Skeletal muscle cell (primary cell): ENCODE measurements around the gene RARB.
A peak's percentile ranks its signal among the peaks of the same experiment; 100 is the strongest.

Experiments used
- DNase-seq: peaks from one replicate; pipeline ENCODE4 v3.0.0-alpha.2; 2010; ENCODE audit warnings: low read depth
- H3K4me3 ChIP-seq: 2 replicates; pipeline ENCODE4 v1.5.1; 2011; ENCODE audit warnings: low read depth, mild to moderate bottlenecking, control low read depth, low read length, moderate library complexity

The RARB gene

DNA sequence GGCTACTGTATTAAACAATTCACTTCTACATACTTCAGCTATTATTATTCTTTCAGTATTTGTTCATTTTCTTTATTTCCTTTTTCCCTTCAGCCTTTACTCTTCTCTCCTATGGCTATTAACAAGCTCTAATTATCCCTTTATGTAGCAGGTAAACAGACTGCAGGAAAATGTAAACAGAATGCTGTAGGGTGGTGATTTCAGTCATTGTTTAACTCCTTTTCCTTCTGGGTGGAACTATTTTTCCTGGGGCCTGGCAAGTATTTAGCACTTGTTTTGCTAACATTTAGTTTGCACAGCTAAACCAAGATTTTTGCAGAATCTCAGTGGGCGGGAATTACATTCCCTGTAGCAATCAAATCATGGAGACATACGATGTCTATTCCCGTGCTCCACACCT is 14.4 kb downstream of the RARB start:
- no peak for DNase-seq
- no peak overlapping the region for H3K4me3 ChIP-seq

- no peak overlapping the region for H3K4me3 ChIP-seq
- DNase-seq = no peak
These were observed 16.2 kb downstream of the RARB start for GRCh38 chr3:25444273-25444672.

- DNase-seq = no peak
- no peak overlapping the region for H3K4me3 ChIP-seq
These were observed 17.7 kb downstream of the RARB start for GRCh38 chr3:25445731-25446130.

- no peak for DNase-seq
- no peak overlapping the region for H3K4me3 ChIP-seq
These were observed 19.2 kb downstream of the RARB start for GRCh38 chr3:25447285-25447684.

- no peak overlapping the region for H3K4me3 ChIP-seq
- no peak for DNase-seq
These were observed 19.9 kb downstream of the RARB start for GRCh38 chr3:25447925-25448324.

GRCh38 chr3:25448750-25449692 is 21.0 kb downstream of the RARB start:
- DNase-seq = peak; percentile 71
- no peak overlapping the region for H3K4me3 ChIP-seq

DNA sequence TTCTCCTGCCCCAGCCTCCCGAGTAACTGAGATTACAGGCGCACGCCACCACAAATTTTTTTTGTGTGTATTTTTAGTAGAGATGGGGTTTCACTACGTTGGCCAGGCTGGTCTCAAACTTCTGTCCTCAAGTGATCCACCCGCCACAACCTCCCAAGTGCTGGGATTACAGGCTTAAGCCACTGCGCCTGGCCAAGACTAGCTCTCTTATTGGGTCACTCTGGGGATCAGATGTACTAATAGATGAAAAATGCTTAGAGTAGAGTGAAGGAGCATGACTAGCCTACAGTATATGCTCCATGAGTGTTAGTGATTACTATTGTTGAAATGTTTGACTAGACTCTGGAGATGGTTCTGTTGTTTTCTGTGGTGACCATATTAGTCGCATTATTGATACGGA is 21.8 kb downstream of the RARB start:
- H3K4me3 ChIP-seq = no peak overlapping the region

GRCh38 chr3:25452192-25452591 is 24.1 kb downstream of the RARB start:
- no peak overlapping the region for H3K4me3 ChIP-seq
- no peak for DNase-seq

More for the DNA sequence above, 21.8 kb downstream of the RARB start:
- no peak for DNase-seq

GRCh38 chr3:25452740-25453139 is 24.7 kb downstream of the RARB start:
- DNase-seq = no peak
- H3K4me3 ChIP-seq = no peak overlapping the region

GRCh38 chr3:25453619-25454004 is 25.5 kb downstream of the RARB start:
- H3K4me3 ChIP-seq = peak overlapping the region; percentile 19
- no peak for DNase-seq

- peak overlapping the region; percentile 19 for H3K4me3 ChIP-seq
- peak; percentile 58 for DNase-seq
These were observed 26.2 kb downstream of the RARB start for GRCh38 chr3:25454005-25454927.

DNA sequence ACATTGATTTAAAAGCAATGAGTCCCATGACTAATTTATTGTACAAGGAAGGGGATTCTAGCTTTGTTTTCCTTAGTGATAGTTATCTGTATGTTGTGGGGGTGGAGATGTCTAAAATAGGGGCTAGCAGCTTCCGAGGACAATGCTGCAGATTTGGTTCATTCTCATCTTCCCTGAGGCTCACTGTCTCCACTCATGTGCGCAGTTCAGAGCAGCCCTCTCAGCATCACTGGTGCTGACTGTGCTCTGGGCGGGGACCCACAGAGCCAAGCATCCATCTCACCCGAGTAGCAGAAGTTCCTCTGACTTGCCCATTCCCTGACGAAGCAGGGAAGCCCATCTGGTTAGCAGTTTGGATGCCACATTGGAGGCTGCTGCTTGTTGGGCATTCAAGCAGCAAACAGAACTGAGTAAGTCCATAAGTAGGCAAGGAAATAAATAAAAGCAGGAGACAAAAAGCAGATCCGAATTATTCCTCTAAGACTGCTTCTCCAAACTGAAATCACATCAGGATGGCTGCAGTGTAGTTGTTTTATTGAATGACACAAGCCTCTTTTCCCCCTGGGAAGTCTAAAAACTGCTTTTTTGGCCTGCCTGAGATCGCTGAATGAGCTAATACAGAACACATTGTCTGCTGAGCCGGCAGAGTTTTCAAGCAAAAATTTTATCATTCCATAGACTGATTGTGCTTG is 27.5 kb downstream of the RARB start:
- DNase-seq = peak; percentile 37
- no peak overlapping the region for H3K4me3 ChIP-seq

DNA sequence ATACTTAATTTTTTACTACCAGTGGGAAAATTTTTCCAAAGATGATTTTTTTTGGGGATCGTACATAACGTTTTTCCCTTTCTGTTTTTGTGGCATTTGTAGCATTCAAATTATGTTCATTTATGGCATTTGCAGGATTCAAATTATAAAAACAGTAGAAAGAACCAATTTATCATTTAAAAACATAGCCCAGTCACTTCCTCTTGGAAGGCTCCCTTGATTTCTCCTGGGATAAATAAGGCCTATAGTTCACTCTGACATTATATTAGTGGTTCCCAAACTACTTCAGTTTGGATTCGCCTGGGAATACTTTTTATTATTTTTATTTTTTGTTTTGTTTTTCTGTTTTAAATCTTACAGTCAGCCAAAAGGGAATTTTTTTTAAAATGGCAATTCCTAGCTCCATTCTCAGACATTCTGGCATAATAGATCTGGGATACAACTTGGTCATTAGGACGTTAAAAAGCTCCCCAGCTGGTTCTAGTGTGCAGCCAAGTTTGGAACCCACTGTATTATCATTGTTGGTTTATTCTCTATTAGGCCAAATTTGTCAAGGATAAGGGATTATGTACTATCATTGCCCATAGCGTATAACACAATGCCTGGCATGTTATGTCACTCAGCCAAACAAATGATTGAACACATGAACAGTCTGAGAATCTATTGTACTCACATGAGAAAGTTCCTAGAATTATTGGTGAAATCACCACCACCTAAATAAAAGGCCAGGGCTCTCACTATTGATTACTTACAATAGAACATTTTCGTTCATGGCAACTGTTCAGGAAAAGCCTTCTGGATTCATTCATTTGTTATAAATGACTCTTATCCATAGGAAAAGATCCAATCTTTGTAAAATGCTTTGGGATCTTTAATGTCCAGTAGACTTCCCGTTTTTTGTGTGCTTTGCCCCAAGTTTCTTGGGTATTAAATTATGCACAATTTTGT is 28.9 kb downstream of the RARB start:
- no peak for DNase-seq
- no peak overlapping the region for H3K4me3 ChIP-seq

DNA sequence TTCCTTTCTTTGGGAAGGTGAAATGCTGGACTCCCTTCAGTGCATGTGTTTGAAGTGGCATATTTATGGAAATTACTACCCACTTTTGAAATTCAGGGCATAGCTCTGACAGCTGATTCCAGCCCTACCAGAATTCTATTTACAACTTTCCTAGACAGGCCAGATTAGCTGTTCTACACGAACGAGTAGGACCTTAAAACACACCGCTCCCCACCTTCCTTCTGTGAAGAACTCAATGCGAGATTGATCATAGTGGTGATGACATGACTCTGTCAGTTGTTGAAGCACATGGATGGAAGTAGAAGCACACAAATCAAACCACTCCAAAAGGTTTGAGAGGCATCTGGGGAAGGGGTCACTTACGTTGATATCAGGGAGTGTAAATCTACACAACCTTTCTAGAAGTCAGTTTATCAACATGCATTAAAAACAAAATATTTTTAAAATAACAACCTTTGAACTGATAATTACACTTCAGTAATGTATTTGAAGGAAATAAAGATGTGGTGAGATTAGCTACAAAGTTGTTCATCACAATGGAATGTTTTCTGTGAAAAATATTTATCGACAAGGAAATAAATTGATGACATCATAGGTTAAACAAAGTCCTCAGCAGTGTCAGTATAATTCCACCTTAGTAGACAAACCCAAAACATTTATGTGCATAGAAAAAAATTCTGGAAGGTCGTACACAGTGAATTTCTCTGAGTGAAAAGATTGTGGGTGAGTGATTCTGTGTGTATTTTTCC is 29.8 kb downstream of the RARB start:
- no peak for DNase-seq
- no peak overlapping the region for H3K4me3 ChIP-seq

- no peak for DNase-seq
- H3K4me3 ChIP-seq = no peak overlapping the region
These were observed 30.4 kb downstream of the RARB start for GRCh38 chr3:25458420-25458814.

DNA sequence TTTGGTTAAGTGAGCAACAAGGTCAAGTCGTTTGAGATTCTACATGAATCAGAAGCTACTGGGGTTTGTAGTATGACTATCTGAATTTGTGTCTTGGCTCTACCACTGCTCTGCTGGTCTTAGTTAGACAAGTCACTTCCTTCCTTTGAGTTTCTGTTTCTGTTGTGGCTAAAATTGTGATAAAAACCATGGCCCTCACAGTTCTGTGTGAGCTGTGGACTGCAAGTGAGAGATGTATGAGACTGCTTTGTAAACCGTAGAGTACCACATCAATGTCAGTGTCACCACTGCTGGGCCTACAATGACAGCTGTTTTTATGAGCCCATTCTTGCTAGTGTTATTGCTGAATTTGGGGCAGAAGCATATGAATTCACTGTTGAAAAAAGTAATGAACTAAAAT is 32.7 kb downstream of the RARB start:
- H3K4me3 ChIP-seq = no peak overlapping the region
- DNase-seq = no peak

GRCh38 chr3:25461946-25462345 is 33.9 kb downstream of the RARB start:
- DNase-seq = no peak
- no peak overlapping the region for H3K4me3 ChIP-seq

DNA sequence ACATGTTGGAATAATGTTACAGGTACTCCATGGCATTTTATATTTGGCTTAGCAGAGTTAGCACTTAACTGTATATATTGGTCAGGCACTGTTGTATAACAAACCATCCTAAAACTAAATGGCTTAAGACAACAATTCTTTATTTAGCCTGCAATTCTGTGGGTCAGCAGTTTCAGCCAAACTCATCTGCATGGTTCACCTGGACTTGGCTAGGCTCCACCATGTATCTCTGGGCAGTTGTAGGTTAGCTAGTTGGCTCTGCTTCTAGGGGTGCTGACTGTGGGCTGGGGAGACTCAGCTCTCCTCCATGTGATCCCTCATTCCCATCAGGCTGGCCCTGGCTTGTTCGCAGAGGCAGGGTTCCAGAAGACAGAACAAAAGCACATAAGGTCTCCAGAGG is 34.4 kb downstream of the RARB start:
- no peak for DNase-seq

More for the DNA sequence above, 34.4 kb downstream of the RARB start:
- no peak overlapping the region for H3K4me3 ChIP-seq
